Stimulated activated CD8-positive, alpha-beta memory T cell treated with anti-CD3 and anti-CD28 coated beads, Interleukin-12 subunit alpha, Interleukin-12 subunit beta, amount 100 ng/mL, for 24 hours (primary cell): ENCODE measurements around the gene ZNF587B.
"Not testable (repeated sequence)": the region's sequence is repeated elsewhere in the genome, so short reads cannot be mapped to it uniquely, and the experiment has no call there.

Source experiments
- DNase-seq: peaks from one replicate; pipeline ENCODE4 v3.0.0-alpha.2; 2020; ENCODE audit errors: extremely low read depth

ZNF587B gene

DNA sequence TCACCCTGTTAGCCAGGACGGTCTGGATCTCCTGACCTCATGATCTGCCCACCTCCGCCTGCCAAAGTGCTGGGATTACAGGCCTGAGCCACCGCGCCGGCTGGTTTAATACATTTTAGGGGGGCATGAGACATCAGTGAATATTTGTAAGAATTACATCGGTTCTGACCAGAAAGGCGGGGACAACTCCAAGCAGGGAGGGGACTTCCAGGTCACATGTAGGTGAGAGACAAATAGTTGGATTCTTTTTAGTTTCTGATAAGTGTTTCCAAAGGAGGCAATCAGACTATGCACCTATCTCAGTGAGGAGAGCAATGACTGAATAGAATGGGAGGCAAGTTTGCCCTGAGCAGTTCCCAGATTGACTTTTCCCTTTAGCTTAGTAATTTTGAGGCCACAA, 11.7 kb upstream of the ZNF587B start:
- no peak for DNase-seq

DNA sequence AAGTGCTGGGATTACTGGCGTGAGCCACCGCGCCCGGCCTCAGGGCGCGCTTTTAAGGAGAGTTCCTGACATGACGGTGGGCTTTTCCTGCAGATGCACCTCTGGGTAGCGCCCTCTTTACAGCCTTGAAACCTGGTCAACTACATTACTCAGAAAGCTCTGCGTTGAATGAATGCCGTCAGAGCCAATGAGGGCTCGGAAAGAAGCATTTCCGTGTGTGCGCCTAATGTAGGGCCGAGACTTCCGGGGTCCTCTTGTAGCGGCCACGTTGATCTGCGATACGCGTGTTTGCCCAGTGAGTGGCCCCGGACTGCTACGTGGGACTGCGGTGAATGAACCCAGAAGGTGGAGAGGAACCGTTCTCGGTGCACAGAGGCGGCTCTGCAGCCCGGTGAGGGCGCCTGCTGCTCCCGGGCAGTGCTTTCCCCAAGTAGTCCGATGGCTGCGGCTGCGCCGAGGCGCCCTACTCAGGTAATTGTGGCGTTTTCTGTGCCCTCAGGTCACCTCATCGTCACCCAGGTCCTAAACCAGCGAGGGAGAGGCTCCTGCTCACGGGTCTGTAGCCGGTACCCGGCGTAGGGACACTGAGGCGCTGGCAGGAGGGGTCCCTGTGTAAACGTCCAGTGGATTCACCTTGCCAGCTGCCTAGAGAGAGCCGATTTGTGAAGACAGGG, 10.5 kb upstream of the ZNF587B start:
- DNase-seq: peak; percentile 47

DNA sequence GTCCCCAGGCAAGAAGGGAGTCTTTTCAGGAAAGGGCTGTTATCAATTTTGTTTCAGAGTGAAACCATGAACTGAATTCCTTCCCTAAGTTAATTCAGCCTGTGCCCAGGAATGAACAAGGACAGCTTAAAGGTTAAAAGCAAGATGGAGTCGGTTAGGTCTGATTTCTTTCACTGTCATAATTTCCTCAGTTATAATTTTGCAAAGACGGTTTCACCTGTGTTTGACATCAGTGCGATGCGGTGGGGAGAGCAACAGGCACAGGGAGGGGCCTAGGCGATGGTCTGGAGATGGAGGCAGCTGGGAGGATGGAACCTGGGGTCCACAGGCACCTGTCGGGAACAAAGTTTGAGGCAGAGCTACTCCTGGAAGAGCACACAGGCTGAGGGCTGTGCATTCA, 9.5 kb upstream of the ZNF587B start:
- DNase-seq: no peak

DNA sequence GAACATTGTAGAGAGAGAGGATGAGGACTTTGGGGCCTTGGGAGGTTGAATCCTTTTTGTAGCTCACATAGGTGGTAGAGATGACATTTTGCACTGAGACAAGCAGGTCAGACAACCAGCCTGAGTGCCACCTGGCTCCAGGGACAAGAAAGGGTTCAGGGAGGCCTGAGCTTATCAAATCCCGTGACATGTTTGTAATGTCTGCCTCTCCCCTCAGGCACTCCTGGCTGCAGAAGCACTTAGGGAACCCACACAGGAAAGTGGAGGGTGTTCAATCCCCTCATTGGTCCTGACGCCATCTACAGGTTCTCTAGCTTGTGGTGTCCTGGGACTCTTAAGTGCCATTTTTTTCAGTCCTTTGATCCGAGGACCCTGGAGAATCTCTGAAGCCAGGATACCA, 9.0 kb upstream of the ZNF587B start:
- DNase-seq: not testable (repeated sequence)

DNA sequence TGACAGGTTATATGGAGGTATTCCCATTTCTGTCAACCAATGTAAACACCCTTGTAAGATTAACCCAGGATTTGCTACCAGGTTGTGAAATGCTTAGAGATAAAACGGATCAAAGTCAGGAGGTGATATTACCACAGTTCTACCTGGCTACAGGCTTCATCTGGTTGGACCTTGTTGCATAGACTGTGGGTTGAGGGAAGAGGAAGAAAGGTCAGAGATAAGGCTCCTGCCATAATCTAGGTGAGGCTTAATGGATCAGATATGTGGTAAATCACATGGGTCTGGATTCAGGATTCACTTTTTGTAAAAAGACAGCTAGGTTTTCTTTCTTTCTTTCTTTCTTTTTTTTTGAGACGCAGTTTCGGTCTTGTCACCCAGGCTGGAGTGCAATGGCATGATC, 8.6 kb upstream of the ZNF587B start:
- DNase-seq: not testable (repeated sequence)

DNA sequence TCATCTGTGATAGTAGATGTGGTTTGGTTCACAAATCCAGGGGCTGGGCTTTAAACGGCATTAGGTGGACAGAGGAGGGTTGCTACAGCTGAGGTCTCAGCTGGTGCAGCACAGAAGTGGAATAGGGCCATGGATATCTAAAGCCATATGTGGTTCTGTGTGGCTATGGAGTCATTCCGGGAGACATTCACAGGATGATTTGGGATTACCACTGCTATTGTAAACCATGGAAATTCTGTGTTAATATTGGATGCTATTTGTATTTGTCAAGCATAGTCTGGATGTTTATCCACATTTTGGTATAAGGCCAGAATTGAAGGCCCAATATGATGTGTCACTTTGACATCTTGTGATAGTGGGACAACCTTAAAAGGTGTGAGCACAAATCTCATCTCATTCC, 6.9 kb upstream of the ZNF587B start:
- DNase-seq: not testable (repeated sequence)

DNA sequence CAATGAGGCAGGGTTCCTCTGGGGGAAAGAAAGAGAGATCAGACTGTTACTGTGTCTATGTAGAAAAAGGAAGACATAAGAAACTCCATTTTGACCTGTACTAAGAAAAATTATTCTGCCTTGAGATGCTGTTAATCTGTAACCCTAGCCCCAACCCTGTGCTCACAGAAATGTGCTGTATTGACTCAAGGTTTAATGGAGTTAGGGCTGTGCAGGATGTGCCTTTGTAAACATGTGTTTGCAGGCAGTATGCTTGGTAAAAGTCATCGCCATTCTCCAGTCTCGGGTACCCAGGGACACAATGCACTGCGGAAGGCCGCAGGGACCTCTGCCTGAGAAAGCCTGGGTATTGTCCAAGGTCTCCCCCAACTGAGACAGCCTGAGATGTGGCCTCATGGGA, 6.5 kb upstream of the ZNF587B start:
- not testable (repeated sequence) for DNase-seq

DNA sequence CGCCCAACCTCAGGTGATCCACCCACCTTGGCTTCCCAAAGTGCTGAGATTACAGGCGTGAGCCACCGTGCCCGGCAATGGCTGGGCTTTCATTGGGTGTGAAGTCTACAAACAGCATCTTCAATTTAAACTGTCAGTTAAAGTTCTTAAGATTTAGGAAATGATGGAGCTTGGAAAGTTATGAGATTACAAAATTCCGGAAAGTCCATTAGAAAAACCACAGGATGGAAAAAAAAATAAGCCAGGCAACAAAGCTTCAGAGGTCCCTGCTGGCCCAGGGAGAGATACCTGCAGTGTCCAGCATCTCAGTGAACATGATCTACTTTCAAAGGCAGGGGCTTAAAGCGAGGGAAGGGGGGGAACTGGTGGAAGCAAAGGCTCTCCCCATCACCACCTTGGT, 4.6 kb upstream of the ZNF587B start:
- DNase-seq: no peak

DNA sequence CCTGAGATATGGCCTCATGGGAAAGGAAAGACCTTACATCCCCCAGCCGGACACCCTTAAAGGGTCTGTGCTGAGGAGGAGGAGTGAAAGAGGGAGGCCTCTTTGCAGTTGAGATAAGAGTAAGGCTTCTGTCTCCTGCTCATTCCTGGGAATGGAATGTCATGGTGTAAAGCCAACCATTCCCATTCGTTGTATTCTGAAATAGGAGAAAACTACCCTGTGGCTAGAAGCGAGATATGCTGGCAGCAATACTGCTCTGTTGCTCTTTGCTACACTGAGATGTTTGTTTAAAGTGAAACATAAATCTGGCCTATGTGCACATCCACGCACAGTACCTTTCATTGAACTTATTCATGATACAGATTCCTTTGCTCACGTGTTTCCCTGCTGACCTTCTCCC, 783 bp upstream of the ZNF587B start:
- DNase-seq: no peak

DNA sequence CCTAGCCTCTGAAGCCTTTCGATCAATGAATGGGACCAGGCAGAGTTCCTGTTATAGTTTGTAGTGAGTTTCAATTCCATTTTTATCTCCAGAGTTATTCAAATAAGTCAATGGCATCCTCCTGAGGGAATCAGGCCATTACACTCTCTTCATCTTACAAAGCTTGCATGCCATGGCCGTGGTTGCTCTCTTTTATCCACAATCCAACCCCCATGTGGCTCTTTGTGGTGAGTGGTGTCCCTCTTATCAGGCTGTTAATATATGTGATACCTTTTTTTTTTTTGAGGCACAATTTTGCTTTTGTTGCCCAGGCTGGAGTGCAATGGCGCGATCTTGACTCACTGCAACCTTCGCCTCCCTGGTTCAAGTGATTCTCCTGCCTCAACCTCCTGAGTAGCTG, 6.9 kb downstream of the ZNF587B start:
- not testable (repeated sequence) for DNase-seq

DNA sequence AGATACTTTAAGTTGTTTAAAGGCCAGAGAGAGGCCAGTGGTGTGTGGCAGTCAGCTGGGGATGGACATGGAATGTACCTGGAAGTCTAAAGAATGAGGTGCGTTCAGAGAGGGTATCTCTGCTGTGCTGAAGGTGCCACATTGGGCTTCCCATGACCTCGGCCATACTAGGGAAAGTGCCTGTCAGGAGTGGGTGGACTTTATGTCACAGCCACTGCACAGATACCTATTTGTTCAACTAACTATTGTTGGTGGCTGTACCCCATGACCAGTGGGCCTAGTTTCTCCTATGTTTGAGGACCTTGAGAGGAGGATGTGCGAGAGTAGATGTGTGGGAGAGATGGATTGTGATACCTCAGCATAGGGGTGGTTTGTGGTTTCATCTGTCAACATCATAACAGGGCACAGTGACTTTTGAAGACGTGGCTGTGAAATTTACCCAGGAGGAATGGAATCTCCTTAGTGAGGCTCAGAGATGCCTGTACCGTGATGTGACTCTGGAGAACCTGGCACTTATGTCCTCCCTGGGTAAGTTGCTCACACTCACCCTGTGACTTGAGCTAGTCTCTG, 8.6 kb downstream of the ZNF587B start:
- not testable (repeated sequence) for DNase-seq

DNA sequence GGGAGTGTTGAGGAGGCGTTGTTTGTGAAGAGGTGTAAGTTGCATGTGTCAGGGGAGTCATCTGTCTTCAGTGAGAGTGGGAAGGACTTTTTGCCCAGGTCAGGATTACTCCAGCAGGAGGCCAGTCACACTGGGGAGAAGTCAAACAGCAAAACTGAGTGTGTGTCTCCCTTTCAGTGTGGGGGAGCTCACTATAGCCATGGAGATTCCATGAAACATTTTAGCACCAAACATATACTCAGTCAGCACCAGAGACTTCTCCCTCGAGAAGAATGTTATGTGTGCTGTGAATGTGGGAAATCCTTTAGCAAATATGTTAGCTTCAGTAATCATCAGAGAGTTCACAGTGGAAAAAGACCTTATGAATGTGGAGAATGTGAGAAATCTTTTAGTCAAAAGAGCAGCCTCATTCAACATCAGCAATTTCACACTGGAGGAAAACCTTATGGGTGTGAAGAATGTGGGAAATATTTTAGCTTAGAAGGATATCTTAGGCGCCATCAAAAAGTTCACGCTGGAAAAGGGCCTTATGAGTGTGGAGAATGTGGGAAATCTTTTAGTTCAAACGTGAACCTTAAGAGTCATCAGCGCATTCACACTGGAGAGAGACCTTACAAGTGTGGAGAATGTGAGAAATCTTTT, 11.1 kb downstream of the ZNF587B start:
- no peak for DNase-seq

DNA sequence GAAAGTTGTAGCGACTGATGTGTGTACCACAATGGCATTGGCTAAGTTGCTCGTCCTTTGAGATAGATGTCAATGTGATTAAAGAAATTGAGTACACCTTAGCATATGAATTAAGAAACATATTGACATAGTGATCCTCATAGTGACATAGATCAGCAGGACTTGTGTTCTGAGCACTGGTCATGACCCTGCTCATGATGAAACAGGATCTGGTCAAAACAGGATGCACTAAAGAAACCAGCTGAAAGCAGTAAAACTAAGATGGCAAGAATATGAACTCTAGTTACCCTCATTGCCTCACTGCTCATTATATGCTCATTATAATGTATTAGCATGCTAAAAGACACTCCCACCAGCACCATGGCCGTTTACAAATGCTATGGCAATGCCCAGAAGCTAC, 17.1 kb downstream of the ZNF587B start:
- not testable (repeated sequence) for DNase-seq

DNA sequence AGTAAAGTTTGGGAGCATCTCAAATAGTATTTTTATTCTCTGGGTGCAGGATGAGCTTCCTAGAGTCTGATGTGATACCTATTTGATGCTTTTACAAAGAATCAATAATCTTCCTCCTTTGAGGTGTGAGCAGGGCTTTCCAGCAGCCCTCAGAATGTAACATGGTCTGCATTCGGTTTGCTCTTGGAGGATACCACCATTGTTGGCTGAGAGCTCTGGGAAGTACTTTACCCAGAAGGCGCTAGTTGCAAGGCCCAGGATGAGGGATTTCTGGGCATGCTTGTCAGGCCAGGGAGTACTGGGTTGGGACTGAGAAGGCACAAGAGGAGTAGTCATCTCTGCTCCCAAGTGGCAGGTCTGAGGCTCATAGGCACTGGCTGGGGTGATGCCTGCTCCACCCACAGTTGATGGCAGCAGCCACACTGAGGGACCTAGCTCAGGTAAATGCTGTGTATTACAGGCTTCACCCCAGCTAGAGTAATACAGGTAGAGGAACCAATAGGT, 19.1 kb downstream of the ZNF587B start:
- not testable (repeated sequence) for DNase-seq

DNA sequence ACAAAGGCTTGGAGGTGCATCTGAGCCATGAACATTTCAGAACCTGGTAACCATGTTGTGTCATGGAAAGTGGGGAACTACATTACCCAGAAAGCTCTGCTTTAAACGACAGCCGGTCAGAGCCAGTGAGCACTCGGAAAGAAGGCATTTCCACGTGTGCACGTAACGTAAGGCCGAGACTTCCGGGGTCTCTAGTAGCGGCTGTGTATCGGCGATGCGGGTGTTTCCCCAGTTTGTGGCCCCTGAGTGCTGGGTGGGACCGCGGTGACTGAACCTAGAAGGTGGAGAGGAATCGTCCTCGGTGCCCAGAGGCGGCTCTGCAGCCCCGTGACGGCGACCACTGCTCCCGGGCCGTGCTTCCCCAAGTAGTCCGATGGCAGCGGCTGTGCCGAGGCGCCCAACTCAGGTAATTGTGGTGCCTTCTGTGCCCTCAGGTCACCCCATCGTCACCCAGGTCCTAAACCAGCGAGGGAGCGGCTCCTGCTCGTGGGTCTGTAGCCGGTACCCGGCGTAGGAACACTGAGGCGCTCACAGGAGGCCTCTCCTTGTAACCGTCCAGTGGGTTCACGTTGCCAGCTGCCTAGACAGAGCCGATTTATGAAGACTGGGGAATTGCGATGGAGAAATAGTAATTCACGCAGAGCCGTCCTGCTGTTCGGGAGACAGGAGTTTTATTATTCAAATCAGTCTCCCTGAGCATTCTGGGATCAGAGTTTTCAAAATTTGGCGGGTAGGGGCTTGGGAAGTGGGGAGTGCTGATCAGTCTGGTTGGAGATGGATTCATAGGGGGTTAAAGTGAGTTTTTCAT, 19.8 kb downstream of the ZNF587B start, which contains the start of gene ZNF587:
ZNF587 (plus strand) TSS at position 194 of the 808 bp plus-strand sequence; CDS start at position 374, 180 bp downstream.
- peak; percentile 62 for DNase-seq

DNA sequence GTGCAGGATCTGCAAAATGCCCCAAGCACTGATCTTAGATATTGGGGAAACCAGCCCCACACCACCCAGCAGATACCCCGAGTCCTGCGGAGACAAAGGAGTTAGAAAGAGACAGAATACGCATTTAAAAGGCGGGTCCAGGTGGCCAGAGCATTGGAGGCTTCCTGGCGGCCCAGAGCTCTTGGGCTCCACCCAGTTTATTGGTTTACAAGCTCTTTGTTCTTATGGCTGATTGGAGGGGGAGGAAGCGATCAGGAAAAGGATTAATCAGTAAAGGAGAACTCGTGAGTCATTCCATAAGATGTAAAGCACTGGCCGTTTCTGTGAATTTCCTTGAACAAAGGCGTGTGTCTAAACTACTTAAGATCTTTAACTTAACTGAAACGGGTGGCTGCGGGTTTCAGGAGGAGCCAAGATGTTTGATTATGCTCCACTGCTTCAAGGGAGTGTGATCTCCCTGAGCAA, 20.5 kb downstream of the ZNF587B start:
- no peak for DNase-seq

DNA sequence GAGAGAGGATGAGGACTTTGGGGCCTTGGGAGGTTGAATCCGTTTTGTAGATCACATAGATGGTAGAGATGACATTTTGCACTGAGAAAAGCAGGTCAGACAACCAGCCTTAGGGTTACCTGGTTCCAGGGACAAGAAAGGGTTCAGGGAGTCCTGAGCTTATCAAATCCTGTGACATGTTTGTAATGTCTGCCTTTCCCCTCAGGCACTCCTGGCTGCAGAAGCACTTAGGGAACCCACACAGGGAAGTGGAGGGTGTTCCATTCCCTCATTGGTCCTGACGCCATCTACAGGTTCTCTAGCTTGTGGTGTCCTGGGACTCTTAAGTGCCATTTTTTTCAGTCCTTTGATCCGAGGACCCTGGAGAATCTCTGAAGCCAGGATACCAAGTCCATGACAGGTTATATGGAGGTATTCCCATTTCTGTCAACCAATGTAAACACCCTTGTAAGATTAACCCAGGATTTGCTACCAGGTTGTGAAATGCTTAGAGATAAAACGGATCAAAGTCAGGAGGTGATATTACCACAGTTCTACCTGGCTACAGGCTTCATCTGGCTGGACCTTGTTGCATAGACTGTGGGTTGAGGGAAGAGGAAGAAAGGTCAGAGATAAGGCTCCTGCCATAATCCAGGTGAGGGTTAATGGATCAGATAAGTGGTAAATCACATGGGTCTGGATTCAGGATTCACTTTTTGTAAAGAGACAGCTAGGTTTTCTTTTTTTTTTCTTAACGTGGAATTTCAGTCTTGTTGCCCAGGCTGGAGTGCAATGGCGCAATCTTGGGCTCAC, 21.9 kb downstream of the ZNF587B start:
- not testable (repeated sequence) for DNase-seq

DNA sequence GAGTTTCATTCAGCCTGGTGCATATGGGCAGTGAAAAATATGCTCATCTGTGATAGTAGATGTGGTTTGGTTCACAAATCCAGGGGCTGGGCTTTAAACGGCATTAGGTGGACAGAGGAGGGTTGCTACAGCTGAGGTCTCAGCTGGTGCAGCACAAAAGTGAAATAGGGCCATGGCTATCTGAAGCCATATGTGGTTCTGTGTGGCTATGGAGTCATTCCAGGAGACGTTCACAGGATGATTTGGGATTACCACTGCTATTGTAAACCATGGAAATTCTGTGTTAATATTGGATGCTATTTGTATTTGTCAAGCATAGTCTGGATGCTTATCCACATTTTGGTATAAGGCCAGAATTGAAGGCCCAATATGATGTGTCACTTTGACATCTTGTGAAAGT, 24.0 kb downstream of the ZNF587B start:
- not testable (repeated sequence) for DNase-seq

DNA sequence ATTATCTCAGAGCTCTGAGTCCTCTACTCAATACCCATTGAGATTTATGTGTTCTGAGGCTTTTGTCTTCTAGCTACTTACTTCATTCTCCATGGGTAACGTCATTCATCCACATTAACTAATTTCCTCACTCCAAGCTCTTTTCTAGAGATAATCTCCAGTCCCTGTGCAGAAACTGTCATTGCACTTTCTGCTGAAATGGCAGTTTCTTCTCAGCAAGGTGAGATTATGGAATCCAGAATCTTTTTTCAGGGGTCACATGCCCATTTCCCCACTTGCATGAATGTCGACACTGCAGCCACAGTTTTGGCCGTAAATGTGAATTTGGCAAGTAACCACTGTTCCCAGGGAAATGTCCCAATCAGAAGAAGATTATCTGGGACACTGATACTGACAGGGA, 32.3 kb downstream of the ZNF587B start:
- DNase-seq: not testable (repeated sequence)

DNA sequence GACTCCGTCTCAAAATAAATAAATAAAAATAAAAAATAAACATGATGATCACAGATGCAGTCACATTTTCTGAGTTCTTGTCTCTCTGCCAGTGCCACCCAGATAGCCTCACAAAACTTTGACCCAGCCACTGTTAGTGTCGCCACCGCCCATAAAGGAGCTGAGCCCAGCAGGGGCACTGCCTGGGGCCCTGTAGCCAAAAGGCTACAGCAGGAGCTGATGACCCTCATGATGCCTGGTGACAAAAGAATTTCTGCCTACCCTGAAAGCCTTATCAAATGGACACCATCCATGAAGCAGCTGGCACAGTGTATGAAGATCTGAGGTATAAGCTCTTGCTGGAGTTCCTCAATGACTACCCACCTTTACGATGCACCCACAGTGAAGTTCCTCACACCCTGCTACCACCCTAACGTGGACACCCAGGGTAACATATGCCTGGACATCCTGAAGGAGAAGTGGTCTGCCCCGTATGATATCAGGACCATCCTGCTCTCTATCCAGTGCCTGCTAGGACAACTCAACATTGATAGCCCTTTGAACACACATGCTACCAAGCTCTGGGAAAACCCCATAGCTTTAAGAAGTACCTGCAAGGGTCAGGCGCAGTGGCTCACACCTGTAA, 37.9 kb downstream of the ZNF587B start:
- DNase-seq: no peak

DNA sequence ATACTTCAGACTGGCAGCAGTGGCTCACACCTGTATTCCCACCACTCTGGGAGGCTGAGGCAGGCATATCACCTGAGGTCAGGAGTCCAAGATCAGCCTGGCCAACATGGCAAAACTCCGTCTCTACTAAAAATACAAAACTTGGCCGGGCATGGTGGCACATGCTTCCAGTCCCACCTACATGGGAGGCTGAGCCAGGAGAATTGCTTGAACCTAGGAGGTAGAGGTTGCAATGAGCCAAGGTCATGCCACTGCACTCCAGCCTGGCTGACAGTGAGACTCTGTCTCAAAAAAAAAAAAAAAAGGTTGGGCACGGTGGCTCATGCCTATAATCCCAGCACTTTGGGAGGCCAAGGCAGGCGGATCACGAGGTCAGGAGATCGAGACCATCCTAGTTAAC, 39.6 kb downstream of the ZNF587B start:
- not testable (repeated sequence) for DNase-seq
